ENCODE measurements around the gene GPR84. TPM values are rescaled to one million over a fixed set of nuclear protein-coding genes. Genes with fewer than 3 reads are reported as not detected.
A peak's percentile ranks its signal among the peaks of the same experiment; 100 is the strongest.

GPR84 gene
- total and polyA plus RNA-seq, 2 donors (not counting 1 experiment from before 2014, with no cell fraction given) = 0.16 TPM; not detected in 1

GRCh38 chr12:54378796-54379397 is 14.6 kb upstream of the GPR84 start:
- no peak overlapping the region for H3K27ac Mint-ChIP-seq
- H3K4me3 Mint-ChIP-seq = peak overlapping the region; percentile 77
- intact Hi-C loops (cut with micrococcal nuclease) = loop anchor here (1.0 kb wide), 1 partner anchor 11 kb away; no protein-coding TSS in a partner anchor
- Histone ChIP-seq H3K9ac (ENCODE audit: low read length) (peak overlapping the region; percentile 30), H3K27ac (ENCODE audit: low read length in 2 of 2) (no peak overlapping the region), H3K9me3 (ENCODE audit: control extremely low read depth in 1 of 3, control insufficient read depth in 2 of 3, insufficient read depth in 1 of 3, low read length in 2 of 3) (no peaks in the 10 kb centered on the region), H2AFZ (ENCODE audit: insufficient read depth, low read depth, low read length, poor library complexity, severe bottlenecking) (peak overlapping the region; percentile 69), H3K4me1 (ENCODE audit: control insufficient read depth in 2 of 2, insufficient read depth in 2 of 2, low read length in 2 of 2) (peaks cover 19 to 38% of the 10 kb centered on the region in 2 donors), H3K36me3 (replicated peaks in 1 of 2; ENCODE audit: control extremely low read depth in 1 of 2, control insufficient read depth in 1 of 2, extremely low read depth in 1 of 2, insufficient read depth in 2 of 2, low read length in 1 of 2) (peaks cover 0 to 31% of the 10 kb centered on the region in 2 experiments), H3K4me3 (ENCODE audit: control extremely low read depth in 1 of 5, extremely low read depth in 1 of 5, insufficient read depth in 1 of 5, low read depth in 2 of 5, low read length in 4 of 5) (peak overlapping the region in 2 of 5 experiments; percentile 40 to 43), H3K27me3 (replicated peaks in 1 of 4; ENCODE audit: control extremely low read depth in 1 of 4, control insufficient read depth in 3 of 4, insufficient read depth in 4 of 4, low read length in 3 of 4) (no peaks in the 10 kb centered on the region), H3K79me2 (ENCODE audit: control insufficient read depth, insufficient read depth, low read length) (peaks cover 35% of the 10 kb centered on the region), H4K20me1 (ENCODE audit: control insufficient read depth, insufficient read depth, low read length, poor library complexity, severe bottlenecking) (peaks cover 8% of the 10 kb centered on the region), H3K4me2 (replicated peaks; ENCODE audit: low read depth, low read length, poor library complexity, severe bottlenecking) (peak overlapping the region; percentile 68)
- H3K4me1 Mint-ChIP-seq = peaks cover 28% of the 10 kb centered on the region
- ChIA-PET CTCF (interaction anchor here (0.6 to 5.0 kb wide), 27 partner anchors 8 to 391 kb away, joined by 3 to 49 read pairs (median 7); partner anchors contain the start of genes COPZ1 and HNRNPA1), POLR2A (interaction anchor here (0.5 kb wide), 1 partner anchor 169 kb away, joined by 3 read pairs; no protein-coding TSS in a partner anchor)
- ATAC-seq (ENCODE audit: low read depth) (peak; percentile 61), DNase-seq (no peak)
- no peaks in the 10 kb centered on the region for H3K27me3 Mint-ChIP-seq
- 78% methylated on average over 39 of the region's 49 CpGs for WGBS (ENCODE audit: insufficient coverage)
- H3K9me3 Mint-ChIP-seq (ENCODE audit: insufficient read depth) = no peaks in the 10 kb centered on the region
- TF ChIP-seq CTCF (IDR thresholded peaks at IDR 0.05) (no peak), EZH2 (IDR thresholded peaks at IDR 0.05; ENCODE audit: borderline replicate concordance, insufficient read depth, low read depth, low read length, poor library complexity, severe bottlenecking) (no peak)
